Measurements from ENCODE around the gene TUBA1B. TPM values are rescaled to one million over a fixed set of nuclear protein-coding genes. Genes with fewer than 3 reads are reported as not detected.

Gene TUBA1B
- total RNA-seq, 3 donors from 2014 or later (not counting 1 experiment from before 2014, with no cell fraction given): 147 to 185 (median 178) TPM

GRCh38 chr12:49154221-49154620 lies 23.0 kb upstream of the TUBA1B start:
- Mint-ChIP-seq H3K36me3 (no peaks in the 10 kb centered on the region), H3K4me1 (peaks cover 0 to 5% of the 10 kb centered on the region in 2 donors), H3K4me3 (no peak overlapping the region), H3K9me3 (no peaks in the 10 kb centered on the region), H3K27ac (no peak overlapping the region), H3K27me3 (ENCODE audit: low read depth in 2 of 2) (no peaks in the 10 kb centered on the region)
- DNase-seq (no peak), ATAC-seq (no peak)
- Histone ChIP-seq H3K27ac (ENCODE audit: low read length) (no peak overlapping the region), H3K9me3 (ENCODE audit: control insufficient read depth, insufficient read depth, low read length) (no peaks in the 10 kb centered on the region), H3K4me3 (ENCODE audit: low read length) (no peak overlapping the region), H3K27me3 (ENCODE audit: control insufficient read depth, insufficient read depth, low read length) (no peaks in the 10 kb centered on the region), H3K4me1 (ENCODE audit: control insufficient read depth, insufficient read depth, low read length) (no peaks in the 10 kb centered on the region), H3K36me3 (ENCODE audit: control insufficient read depth, insufficient read depth, low read length) (no peaks in the 10 kb centered on the region)
- 56% methylated on average over 3 of the region's 3 CpGs for WGBS (ENCODE audit: insufficient coverage)
- intact Hi-C loops (cut with micrococcal nuclease): no loop called here
- no peak for TF ChIP-seq CTCF (IDR thresholded peaks at IDR 0.05)

DNA sequence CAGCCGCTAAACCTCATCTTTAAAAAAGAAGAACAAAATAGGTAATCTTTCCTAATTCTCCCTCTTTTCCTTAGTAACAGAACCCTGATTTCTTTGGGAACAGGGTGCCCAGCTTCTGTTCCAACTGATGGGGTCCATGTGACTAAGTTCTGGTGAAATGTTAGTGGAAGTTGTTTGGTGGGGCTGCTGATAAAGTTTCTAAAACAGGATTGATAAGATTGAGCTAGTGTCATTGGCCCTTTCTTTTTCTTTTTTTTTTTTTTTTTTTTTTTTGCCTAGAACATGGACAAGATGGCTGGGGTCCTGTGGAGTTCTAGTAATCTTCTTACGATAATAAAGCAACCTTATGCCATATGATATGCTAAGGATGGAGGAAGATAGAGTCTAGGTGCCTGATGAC lies 16.2 kb upstream of the TUBA1B start:
- Histone ChIP-seq H3K4me3 (ENCODE audit: low read length) (no peak overlapping the region), H3K27me3 (ENCODE audit: control insufficient read depth, insufficient read depth, low read length) (no peaks in the 10 kb centered on the region), H3K9me3 (ENCODE audit: control insufficient read depth, insufficient read depth, low read length) (no peaks in the 10 kb centered on the region), H3K27ac (ENCODE audit: low read length) (no peak overlapping the region), H3K4me1 (ENCODE audit: control insufficient read depth, insufficient read depth, low read length) (no peaks in the 10 kb centered on the region), H3K36me3 (ENCODE audit: control insufficient read depth, insufficient read depth, low read length) (no peaks in the 10 kb centered on the region)
- no peaks in the 10 kb centered on the region for H3K9me3 Mint-ChIP-seq
- H3K4me3 Mint-ChIP-seq: no peak overlapping the region
- no peak overlapping the region for H3K27ac Mint-ChIP-seq
- ATAC-seq (no peak), DNase-seq (no peak)
- 93% methylated on average over 2 of the region's 2 CpGs for WGBS (ENCODE audit: insufficient coverage)
- intact Hi-C loops (cut with micrococcal nuclease): no loop called here
- no peaks in the 10 kb centered on the region for H3K27me3 Mint-ChIP-seq (ENCODE audit: low read depth in 2 of 2)
- no peak for TF ChIP-seq CTCF (IDR thresholded peaks at IDR 0.05)
- H3K4me1 Mint-ChIP-seq: peaks cover 0 to 5% of the 10 kb centered on the region in 2 donors
- no peaks in the 10 kb centered on the region for H3K36me3 Mint-ChIP-seq

- 93% methylated on average over 1 of the region's 1 CpG for WGBS (ENCODE audit: insufficient coverage)
- no peaks in the 10 kb centered on the region for H3K27me3 Mint-ChIP-seq (ENCODE audit: low read depth in 2 of 2)
- TF ChIP-seq CTCF (IDR thresholded peaks at IDR 0.05): no peak
Measured at GRCh38 chr12:49146406-49146805, 15.2 kb upstream of the TUBA1B start.

GRCh38 chr12:49144384-49144783 lies 13.2 kb upstream of the TUBA1B start:
- H3K36me3 ChIP-seq (ENCODE audit: control insufficient read depth, insufficient read depth, low read length): no peaks in the 10 kb centered on the region
- H3K27me3 Mint-ChIP-seq (ENCODE audit: low read depth in 2 of 2): no peaks in the 10 kb centered on the region
- ATAC-seq (no peak), DNase-seq (no peak)
- no peaks in the 10 kb centered on the region for H3K9me3 ChIP-seq (ENCODE audit: control insufficient read depth, insufficient read depth, low read length)
- H3K4me3 ChIP-seq (ENCODE audit: low read length): no peak overlapping the region
- no peaks in the 10 kb centered on the region for H3K4me1 Mint-ChIP-seq
- no peaks in the 10 kb centered on the region for H3K4me1 ChIP-seq (ENCODE audit: control insufficient read depth, insufficient read depth, low read length)
- H3K36me3 Mint-ChIP-seq: no peaks in the 10 kb centered on the region
- H3K27ac ChIP-seq (ENCODE audit: low read length): no peak overlapping the region
- no peak for TF ChIP-seq CTCF (IDR thresholded peaks at IDR 0.05)
- no peaks in the 10 kb centered on the region for H3K9me3 Mint-ChIP-seq
- intact Hi-C loops (cut with micrococcal nuclease): no loop called here
- 97% methylated on average over 2 of the region's 2 CpGs for WGBS (ENCODE audit: insufficient coverage)
- no peak overlapping the region for H3K4me3 Mint-ChIP-seq
- no peaks in the 10 kb centered on the region for H3K27me3 ChIP-seq (ENCODE audit: control insufficient read depth, insufficient read depth, low read length)
- H3K27ac Mint-ChIP-seq: no peak overlapping the region

More at GRCh38 chr12:49146406-49146805, 15.2 kb upstream of the TUBA1B start:
- Histone ChIP-seq H3K36me3 (ENCODE audit: control insufficient read depth, insufficient read depth, low read length) (no peaks in the 10 kb centered on the region), H3K9me3 (ENCODE audit: control insufficient read depth, insufficient read depth, low read length) (no peaks in the 10 kb centered on the region), H3K4me1 (ENCODE audit: control insufficient read depth, insufficient read depth, low read length) (no peaks in the 10 kb centered on the region), H3K27me3 (ENCODE audit: control insufficient read depth, insufficient read depth, low read length) (no peaks in the 10 kb centered on the region), H3K4me3 (ENCODE audit: low read length) (no peak overlapping the region), H3K27ac (ENCODE audit: low read length) (no peak overlapping the region)
- H3K4me3 Mint-ChIP-seq: no peak overlapping the region
- no peaks in the 10 kb centered on the region for H3K9me3 Mint-ChIP-seq
- peaks cover 0 to 5% of the 10 kb centered on the region in 2 donors for H3K4me1 Mint-ChIP-seq
- ATAC-seq: no peak
- H3K36me3 Mint-ChIP-seq: no peaks in the 10 kb centered on the region
- intact Hi-C loops (cut with micrococcal nuclease): no loop called here
- no peak for DNase-seq
- H3K27ac Mint-ChIP-seq: no peak overlapping the region

Data from natural killer cell (primary cell).